Astrocyte (in vitro differentiated cells and primary cell): Measurements from ENCODE around the gene MDP1. TPM values are rescaled to one million over a fixed set of nuclear protein-coding genes. Genes with fewer than 3 reads are reported as not detected.
"Not testable (repeated sequence)": the region's sequence is repeated elsewhere in the genome, so short reads cannot be mapped to it uniquely, and the experiment has no call there.

ENCODE experiments used
- DNase-seq: peaks from one replicate; pipeline ENCODE4 v3.0.0-alpha.2; 2010; ENCODE audit warnings: low read depth
- FAIRE-seq: peaks from 2 replicates; lab custom pipeline; 2011; peaks lifted over from hg19 to GRCh38; lab: Jason Lieb, UNC
- H2AFZ ChIP-seq: 2 replicates; pipeline ENCODE4 v1.6.0; 2012; ENCODE audit warnings: low read depth, low read length, inconsistent platforms
- H3K27ac ChIP-seq: 2 replicates; pipeline ENCODE4 v1.5.1; 2011; ENCODE audit warnings: low read depth, low read length, inconsistent platforms
- H3K27me3 ChIP-seq: 2 replicates; pipeline ENCODE4 v1.6.0; 2011; ENCODE audit warnings: low read length, inconsistent platforms; ENCODE audit not compliant: insufficient read depth
- H3K36me3 ChIP-seq: 2 replicates; pipeline ENCODE4 v1.5.1; 2011; ENCODE audit warnings: low read length, inconsistent platforms; ENCODE audit not compliant: insufficient read depth
- H3K4me1 ChIP-seq: 2 replicates; pipeline ENCODE4 v1.5.1; 2011; ENCODE audit warnings: low read length, inconsistent platforms; ENCODE audit not compliant: insufficient read depth
- H3K4me2 ChIP-seq: 2 replicates; pipeline ENCODE4 v1.6.0; 2012; ENCODE audit warnings: low read length, inconsistent platforms
- H3K4me3 ChIP-seq: 2 replicates; pipeline ENCODE4 v1.5.1; 2011; ENCODE audit warnings: low read depth, mild to moderate bottlenecking, low read length, inconsistent platforms; ENCODE audit not compliant: insufficient read depth
- H3K79me2 ChIP-seq: 2 replicates; pipeline ENCODE4 v1.6.0; 2012; ENCODE audit warnings: mild to moderate bottlenecking, low read length, inconsistent platforms; ENCODE audit not compliant: insufficient read depth
- H3K9ac ChIP-seq: 2 replicates; pipeline ENCODE4 v1.6.0; 2012; ENCODE audit warnings: mild to moderate bottlenecking, low read length, inconsistent platforms
- H3K9me3 ChIP-seq: 2 replicates; pipeline ENCODE4 v1.5.1; 2012; ENCODE audit warnings: low read depth, mild to moderate bottlenecking, low read length, inconsistent platforms; ENCODE audit not compliant: insufficient read depth
- H4K20me1 ChIP-seq: 2 replicates; pipeline ENCODE4 v1.6.0; 2012; ENCODE audit warnings: low read length, inconsistent platforms; ENCODE audit not compliant: insufficient read depth
- H3K27ac Mint-ChIP-seq: one replicate; pipeline ENCODE4 v1.8.0; 2021; ENCODE audit warnings: mild to moderate bottlenecking, mixed read lengths; ENCODE audit not compliant: unreplicated experiment
- H3K27me3 Mint-ChIP-seq: one replicate; pipeline ENCODE4 v1.8.0; 2021; ENCODE audit warnings: low read depth, mixed read lengths; ENCODE audit not compliant: unreplicated experiment
- H3K36me3 Mint-ChIP-seq: one replicate; pipeline ENCODE4 v1.8.0; 2021; ENCODE audit warnings: low read depth, mixed read lengths; ENCODE audit not compliant: unreplicated experiment
- H3K4me1 Mint-ChIP-seq: one replicate; pipeline ENCODE4 v1.8.0; 2021; ENCODE audit warnings: low read depth, mixed read lengths; ENCODE audit not compliant: unreplicated experiment
- H3K4me3 Mint-ChIP-seq: one replicate; pipeline ENCODE4 v1.8.0; 2021; ENCODE audit warnings: mild to moderate bottlenecking, moderate library complexity, mixed read lengths; ENCODE audit not compliant: unreplicated experiment
- H3K9me3 Mint-ChIP-seq: one replicate; pipeline ENCODE4 v1.8.0; 2021; ENCODE audit warnings: mild to moderate bottlenecking, mixed read lengths; ENCODE audit not compliant: unreplicated experiment
- EZH2 ChIP-seq: IDR thresholded peaks from 2 replicates; pipeline ENCODE4 v1.6.1; 2012; ENCODE audit warnings: mild to moderate bottlenecking, low read length, inconsistent platforms; ENCODE audit not compliant: insufficient read depth
- total RNA-seq: library from RNA; stranded (reverse); gene quantifications from 2 replicates; pipeline ENCODE4 v1.2.1, GENCODE V29; 2021
- TF ChIP-seq, protein P1 (sequence below): IDR thresholded peaks from 2 replicates; pipeline ENCODE4 v1.5.1; 2011; ENCODE audit warnings: low read depth, mild to moderate bottlenecking, inconsistent platforms, low read length, moderate library complexity; ENCODE audit not compliant: insufficient read depth

Gene MDP1
- total RNA-seq, 1 donor from 2014 or later: 8.9 TPM

DNA sequence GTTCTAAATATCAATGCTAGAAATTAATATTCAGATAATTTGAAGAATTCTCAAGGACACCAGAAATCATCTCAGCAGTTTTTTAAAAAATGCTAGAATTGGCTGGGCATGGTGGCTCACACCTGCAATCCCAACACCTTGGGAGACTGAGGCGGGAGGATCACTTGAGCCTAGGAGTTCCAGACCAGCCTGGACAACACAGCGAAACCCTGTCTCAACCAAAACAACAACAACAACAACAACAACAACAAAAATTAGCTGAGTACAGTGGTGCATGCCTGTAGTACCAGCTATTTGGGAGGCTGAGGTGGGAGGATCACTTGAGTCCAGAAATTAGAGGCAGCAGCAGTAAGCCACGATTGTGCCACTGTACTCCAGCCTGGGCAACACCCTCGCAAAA, 3.2 kb upstream of the MDP1 start:
- H3K4me1 ChIP-seq: peaks cover 3% of the 10 kb centered on the region
- no peak overlapping the region for H3K4me2 ChIP-seq
- H3K4me3 ChIP-seq: no peak overlapping the region
- no peak for TF ChIP-seq EZH2
- TF ChIP-seq, protein P1, sequence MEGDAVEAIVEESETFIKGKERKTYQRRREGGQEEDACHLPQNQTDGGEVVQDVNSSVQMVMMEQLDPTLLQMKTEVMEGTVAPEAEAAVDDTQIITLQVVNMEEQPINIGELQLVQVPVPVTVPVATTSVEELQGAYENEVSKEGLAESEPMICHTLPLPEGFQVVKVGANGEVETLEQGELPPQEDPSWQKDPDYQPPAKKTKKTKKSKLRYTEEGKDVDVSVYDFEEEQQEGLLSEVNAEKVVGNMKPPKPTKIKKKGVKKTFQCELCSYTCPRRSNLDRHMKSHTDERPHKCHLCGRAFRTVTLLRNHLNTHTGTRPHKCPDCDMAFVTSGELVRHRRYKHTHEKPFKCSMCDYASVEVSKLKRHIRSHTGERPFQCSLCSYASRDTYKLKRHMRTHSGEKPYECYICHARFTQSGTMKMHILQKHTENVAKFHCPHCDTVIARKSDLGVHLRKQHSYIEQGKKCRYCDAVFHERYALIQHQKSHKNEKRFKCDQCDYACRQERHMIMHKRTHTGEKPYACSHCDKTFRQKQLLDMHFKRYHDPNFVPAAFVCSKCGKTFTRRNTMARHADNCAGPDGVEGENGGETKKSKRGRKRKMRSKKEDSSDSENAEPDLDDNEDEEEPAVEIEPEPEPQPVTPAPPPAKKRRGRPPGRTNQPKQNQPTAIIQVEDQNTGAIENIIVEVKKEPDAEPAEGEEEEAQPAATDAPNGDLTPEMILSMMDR: no peak
- H3K27me3 ChIP-seq: no peaks in the 10 kb centered on the region
- no peaks in the 10 kb centered on the region for H3K9me3 Mint-ChIP-seq
- H2AFZ ChIP-seq: no peak overlapping the region
- no peak overlapping the region for H3K9ac ChIP-seq
- H3K4me3 Mint-ChIP-seq: no peak overlapping the region
- peaks cover 7% of the 10 kb centered on the region for H3K36me3 Mint-ChIP-seq
- FAIRE-seq (no peak), DNase-seq (no peak)
- no peaks in the 10 kb centered on the region for H3K27me3 Mint-ChIP-seq
- H3K9me3 ChIP-seq: no peaks in the 10 kb centered on the region
- H3K27ac Mint-ChIP-seq: no peak overlapping the region
- no peaks in the 10 kb centered on the region for H3K36me3 ChIP-seq
- H4K20me1 ChIP-seq: peaks cover 5% of the 10 kb centered on the region
- H3K4me1 Mint-ChIP-seq: peaks cover 8% of the 10 kb centered on the region
- H3K27ac ChIP-seq: no peak overlapping the region
- peaks cover 57% of the 10 kb centered on the region for H3K79me2 ChIP-seq

DNA sequence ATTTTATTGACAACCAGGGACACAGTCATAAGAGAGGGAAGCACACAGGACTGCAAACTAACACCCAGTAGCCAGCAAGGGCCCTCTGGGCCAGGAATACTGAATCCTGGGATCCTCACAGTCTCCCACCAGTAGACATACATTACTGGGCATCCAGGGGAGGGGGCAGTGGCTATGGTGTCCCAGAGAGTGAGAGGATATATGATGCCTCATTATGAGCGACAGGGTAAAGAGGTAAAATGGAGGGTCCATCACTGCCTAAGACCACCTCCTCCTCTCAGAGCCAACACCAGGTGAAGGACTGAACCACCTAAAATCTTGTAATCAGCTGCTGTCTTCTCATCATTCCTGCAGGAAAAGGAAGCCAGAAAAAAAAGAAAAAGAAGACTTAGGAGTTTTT, 1.0 kb upstream of the MDP1 start:
- not testable (repeated sequence) for H3K4me2 ChIP-seq, H3K4me1 ChIP-seq, H3K27ac ChIP-seq, H3K36me3 Mint-ChIP-seq, H3K9ac ChIP-seq, H3K27me3 ChIP-seq, H4K20me1 ChIP-seq, H3K36me3 ChIP-seq, H3K4me3 Mint-ChIP-seq, H3K27me3 Mint-ChIP-seq, H3K4me3 ChIP-seq, H3K9me3 ChIP-seq, DNase-seq, H3K9me3 Mint-ChIP-seq, H3K27ac Mint-ChIP-seq, FAIRE-seq, H3K4me1 Mint-ChIP-seq, H2AFZ ChIP-seq
- peaks cover 45% of the 10 kb centered on the region for H3K79me2 ChIP-seq

DNA sequence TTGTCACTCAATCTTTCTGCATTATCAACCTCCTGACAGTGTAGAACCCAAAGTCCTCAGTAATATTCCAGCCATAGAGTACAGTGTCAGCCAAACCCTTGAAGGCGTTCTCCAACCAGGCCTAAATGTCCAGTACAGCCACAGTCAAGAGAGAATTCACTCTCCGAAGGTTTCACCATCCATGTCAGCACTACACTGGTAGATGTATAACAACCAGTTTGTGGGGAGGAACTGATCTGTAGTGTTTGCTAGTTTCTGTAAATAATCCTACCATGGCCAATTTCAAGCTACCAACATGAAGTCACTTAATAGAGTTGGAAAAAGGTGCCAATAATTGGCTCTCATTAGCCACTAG, 456 bp upstream of the MDP1 start:
- no peaks in the 10 kb centered on the region for H3K27me3 Mint-ChIP-seq
- Histone ChIP-seq H3K9me3 (no peaks in the 10 kb centered on the region), H3K9ac (peak overlapping the region; percentile 84), H3K4me2 (peak overlapping the region; percentile 94), H3K4me1 (peaks cover 8% of the 10 kb centered on the region), H3K27me3 (no peaks in the 10 kb centered on the region), H2AFZ (peak overlapping the region; percentile 74), H3K27ac (no peak overlapping the region), H3K4me3 (peak overlapping the region; percentile 75), H3K36me3 (no peaks in the 10 kb centered on the region), H4K20me1 (peaks cover 5% of the 10 kb centered on the region), H3K79me2 (peaks cover 41% of the 10 kb centered on the region)
- TF ChIP-seq, protein P1: no peak
- TF ChIP-seq EZH2: no peak
- H3K4me3 Mint-ChIP-seq: peak overlapping the region; percentile 86
- peaks cover 10% of the 10 kb centered on the region for H3K36me3 Mint-ChIP-seq
- H3K4me1 Mint-ChIP-seq: peaks cover 11% of the 10 kb centered on the region
- no peak for FAIRE-seq
- no peak for DNase-seq
- peak overlapping the region; percentile 73 for H3K27ac Mint-ChIP-seq
- no peaks in the 10 kb centered on the region for H3K9me3 Mint-ChIP-seq
